NK-92 (cell line): Measurements from ENCODE around the gene NRIP1.
"Not testable (repeated sequence)": the region's sequence is repeated elsewhere in the genome, so short reads cannot be mapped to it uniquely, and the experiment has no call there.

Source experiments
- DNase-seq: peaks from one replicate; lab custom pipeline; 2025; ENCODE audit not compliant: unreplicated experiment; lab: John Stamatoyannopoulos, UW

NRIP1 gene

DNA sequence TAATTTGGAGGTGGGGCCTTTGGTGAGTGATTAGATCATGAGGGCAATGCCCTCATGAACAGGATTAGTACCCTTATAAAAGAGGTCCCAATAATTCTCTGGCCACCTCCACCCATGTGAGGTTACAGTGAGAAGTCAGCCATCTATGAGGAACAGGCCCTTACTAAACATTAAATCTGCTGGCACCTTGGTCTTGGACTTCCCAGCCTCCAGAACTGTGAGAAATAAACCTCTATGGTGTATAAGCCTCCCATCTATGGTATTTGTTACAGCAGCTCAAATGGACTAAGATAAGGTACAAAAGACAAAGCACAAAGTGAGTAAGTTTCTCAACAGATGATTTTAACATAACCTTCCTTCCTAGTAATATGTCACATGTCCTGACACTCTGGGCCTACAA is 22.3 kb downstream of the NRIP1 start:
- DNase-seq = no peak

DNA sequence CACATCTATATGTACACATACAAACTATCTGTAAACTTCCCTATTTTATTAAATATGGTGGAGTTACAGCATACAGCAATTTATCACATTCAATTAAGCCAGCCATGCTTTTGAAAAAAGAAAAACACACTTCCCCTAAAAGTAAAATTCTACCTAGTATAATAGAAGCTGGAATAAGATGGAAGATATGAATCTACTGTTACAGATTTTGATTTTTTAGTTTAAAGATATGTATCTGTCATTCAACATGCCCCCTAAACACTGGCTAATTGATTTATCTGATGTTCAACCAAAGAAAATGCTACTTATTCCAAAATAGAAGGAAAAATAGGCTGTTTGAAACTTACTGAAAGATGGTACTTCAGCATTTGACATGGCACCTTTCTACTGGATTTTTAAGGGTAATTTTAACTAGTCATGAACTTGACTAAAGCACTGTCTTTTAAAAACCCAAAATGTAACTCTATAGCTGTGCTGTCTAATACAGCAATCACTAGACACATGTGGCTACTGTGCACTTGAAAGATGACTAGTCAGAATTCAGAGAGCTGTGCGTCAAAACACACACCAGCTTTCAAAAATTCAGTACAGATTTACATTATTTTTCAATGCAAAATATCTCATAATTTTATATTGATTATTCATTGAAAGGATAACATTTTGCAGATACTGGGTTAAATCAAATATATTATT is 25.0 kb downstream of the NRIP1 start:
- no peak for DNase-seq

DNA sequence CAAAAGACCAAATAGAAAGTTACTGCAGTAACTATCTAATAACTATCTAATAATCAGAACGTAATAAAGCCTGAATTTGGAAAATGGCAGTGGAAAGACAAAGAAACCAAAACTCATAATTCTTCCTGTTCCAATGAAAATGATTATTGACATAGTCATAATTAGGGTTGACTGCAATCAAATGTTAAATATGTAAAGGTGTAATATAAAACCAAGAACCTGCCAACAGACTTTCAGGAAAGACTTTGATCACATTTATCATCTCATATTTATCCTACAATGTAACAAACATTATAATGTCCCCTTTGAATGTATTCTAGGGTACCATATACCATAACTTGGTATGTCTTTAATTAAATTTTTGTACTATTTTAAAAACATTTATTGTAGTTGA is 26.9 kb downstream of the NRIP1 start:
- DNase-seq = no peak

DNA sequence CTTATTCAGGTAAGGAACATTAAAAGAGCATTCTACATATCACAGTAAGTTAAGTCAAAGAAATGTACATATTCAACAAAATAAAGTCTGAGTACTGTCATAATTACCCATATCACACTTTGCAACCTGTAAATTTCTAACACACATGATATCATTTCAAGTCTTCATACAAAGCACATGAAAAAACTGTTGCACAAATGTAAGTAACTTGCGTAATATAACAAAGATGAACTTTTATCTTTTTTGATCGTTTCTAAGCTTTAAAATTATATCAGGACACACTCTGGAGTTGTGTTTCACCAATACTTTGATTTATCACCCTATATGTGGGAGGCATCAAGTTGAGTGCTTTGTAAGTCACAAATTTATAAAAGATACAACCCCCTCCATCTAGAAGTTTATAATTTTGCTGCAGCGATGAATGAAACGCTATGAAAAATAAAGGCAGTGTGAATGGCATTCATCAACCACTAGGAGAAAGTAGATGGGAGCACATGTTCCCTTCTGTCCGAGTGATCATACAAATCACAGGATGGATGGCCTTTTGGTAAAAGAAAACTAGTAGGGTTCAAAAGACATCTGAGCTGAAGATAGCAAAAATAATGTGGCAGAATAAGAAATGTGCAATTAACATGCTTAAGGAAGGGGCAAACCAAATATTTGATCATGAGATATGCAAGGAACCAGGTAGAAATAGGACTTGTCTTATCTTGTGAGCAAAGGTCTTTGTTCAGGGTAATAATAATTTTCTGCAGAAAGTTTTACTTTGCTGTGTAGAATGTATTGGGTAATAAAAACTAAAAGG is 27.5 kb downstream of the NRIP1 start:
- DNase-seq = no peak

DNA sequence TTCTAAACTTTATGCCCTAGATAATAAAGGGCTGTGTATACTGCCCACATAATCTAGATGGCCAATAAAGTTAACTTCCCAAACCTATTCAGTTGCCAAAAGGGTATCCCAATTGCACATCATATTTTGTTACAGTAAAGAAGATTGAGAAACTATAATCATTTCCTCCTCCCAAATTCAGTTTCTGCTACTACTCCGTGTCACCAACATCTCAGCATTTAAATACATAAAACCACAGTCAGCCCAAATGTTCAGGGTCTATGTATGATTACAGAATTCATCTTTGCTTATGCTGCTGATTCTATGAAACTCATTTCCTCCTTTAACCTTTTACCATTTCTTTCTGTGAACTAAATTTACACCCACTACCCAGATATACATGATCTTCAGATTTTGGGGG is 28.6 kb downstream of the NRIP1 start:
- no peak for DNase-seq

DNA sequence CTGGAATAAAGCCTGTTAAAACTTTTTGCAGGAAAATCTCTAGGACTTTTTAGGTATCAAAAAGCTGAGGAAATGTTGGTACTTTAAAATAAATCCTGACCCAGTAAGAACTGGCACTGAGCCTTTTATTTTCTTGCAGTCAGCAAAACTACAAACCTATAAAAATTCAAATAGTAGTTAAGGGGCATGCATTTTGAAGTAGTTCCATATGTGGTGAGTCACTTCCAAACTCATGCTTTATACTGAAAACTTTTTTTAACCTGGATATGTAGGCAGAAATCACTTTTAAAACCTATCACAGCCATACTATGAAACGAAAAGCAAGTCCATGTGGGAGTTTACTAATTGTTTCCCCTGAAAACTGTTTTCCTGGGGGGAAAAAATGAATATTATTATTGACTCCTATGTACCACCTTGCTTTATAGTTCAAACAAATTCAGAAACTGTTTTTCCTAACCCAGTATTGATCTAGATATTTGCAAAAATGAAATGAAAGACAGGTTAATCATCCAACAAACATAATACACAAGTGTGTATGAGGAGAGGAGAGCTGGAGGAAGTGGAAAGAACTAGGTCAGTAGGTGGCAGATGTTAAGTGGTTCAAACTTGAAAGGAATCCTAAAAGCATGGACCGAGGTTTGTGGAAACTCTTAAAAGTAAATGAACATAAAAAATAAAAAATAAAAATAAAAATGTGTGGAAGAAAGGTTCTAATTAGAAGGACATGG is 30.5 kb downstream of the NRIP1 start:
- no peak for DNase-seq

DNA sequence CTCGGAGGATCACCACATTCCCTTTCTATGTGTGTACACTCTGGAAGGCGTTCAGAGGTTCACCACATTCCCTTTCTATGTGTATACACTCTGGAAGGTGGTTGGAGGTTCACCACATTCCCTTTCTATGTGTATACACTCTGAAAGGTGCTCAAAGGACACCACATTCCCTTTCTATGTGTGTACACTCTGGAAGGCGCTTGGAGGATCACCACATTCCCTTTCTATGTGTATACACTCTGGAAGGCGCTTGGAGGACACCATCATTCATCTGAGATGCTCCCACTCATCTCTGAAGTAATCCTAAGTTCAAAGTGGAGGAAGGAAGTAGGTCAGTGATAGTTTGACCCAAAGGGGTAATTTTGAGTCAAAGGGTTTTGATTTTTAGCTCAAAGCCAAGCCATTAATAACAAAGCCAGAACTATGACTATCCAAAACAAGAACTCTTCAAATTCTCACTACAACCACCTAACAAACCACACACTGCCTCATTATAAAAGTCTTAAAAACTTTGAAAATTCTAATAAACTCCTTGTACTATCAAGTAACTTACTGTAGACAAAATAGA is 32.9 kb downstream of the NRIP1 start:
- no peak for DNase-seq

DNA sequence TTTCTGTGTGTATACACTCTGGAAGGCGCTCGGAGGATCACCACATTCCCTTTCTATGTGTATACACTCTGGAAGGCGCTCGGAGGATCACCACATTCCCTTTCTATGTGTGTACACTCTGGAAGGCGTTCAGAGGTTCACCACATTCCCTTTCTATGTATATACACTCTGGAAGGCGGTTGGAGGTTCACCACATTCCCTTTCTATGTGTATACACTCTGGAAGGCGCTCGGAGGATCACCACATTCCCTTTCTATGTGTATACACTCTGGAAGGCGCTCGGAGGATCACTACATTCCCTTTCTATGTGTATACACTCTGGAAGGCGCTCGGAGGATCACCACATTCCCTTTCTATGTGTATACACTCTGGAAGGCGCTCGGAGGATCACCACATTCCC is 33.4 kb downstream of the NRIP1 start:
- not testable (repeated sequence) for DNase-seq

DNA sequence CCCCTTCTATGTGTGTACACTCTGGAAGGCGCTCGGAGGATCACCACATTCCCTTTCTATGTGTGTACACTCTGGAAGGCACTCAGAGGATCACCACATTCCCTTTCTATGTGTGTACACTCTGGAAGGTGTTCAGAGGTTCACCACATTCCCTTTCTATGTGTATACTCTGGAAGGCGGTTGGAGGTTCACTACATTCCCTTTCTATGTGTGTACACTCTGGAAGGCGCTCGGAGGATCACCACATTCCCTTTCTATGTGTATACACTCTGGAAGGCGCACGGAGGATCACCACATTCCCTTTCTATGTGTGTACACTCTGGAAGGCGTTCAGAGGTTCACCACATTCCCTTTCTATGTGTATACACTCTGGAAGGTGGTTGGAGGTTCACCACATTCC is 33.9 kb downstream of the NRIP1 start:
- not testable (repeated sequence) for DNase-seq

DNA sequence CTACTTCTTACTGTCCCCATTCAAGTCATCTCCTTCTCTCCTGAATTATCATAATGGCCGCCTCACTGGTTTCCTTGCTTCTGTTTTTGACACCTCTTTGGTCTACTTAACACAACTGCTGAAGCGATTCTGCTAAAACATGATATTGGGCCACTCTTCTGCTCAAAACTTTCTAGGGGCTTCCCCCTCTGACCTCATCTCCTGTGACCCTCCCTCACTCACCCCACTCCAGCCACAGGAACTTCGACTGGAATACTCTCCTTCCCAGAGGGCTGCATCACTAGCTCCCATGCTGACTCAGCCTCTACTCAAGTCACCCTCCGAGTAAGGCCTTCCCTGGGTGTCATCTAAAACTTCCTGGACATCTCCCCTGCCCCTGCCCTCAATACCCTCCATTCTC is 35.7 kb downstream of the NRIP1 start:
- no peak for DNase-seq

DNA sequence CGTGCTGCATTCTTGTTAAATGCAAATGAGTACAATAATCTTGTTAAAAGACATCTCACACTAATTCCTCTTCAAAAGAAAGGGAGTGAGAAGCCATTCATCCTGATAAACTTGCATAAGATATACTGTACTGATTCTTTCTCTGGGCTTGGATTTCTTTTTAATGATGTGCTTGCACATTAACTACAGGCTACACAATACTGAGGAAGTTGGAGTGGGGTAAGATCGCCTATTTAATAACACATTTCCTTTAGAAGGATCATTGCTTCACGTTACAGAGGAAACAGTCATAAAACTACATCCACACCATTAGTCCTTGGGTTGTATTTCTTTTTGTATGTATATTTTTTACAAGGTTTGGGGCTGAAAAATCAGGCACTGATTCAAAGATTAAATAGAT is 36.6 kb downstream of the NRIP1 start:
- no peak for DNase-seq

DNA sequence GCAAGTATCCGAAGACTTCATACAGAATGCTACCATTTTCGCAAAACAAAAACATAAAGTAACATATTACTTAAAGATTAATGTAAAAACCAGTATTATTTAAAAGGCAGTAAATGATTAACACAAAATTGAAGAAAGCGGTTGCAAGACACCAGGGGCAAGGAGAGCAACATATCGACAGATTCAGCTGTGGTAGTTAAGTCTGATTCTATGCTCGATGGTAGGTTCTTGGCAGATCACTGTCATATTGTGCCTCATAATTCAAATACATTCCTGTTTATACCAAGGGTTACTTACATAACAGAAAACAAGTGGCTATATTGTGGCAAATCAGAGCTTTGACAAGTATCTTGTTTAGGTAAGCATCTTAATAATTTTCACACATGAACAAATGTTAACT is 37.7 kb downstream of the NRIP1 start:
- no peak for DNase-seq

DNA sequence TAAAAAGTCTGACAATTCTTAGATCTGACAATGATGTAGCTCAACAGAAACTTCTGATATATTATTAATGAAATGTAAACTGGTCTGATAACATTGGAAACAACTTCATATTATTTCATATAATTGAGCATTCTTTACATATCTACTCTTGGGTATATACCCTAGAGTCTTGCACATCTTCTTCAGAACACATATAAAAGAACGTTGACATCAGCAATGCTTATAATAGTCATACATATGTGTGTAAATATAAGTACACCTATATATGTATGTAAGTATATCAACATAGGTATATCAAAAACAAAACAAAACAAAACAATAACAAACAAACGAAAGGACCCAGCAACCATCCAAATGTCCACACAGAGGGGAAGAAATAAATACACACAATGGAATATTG is 38.4 kb downstream of the NRIP1 start:
- DNase-seq = no peak

DNA sequence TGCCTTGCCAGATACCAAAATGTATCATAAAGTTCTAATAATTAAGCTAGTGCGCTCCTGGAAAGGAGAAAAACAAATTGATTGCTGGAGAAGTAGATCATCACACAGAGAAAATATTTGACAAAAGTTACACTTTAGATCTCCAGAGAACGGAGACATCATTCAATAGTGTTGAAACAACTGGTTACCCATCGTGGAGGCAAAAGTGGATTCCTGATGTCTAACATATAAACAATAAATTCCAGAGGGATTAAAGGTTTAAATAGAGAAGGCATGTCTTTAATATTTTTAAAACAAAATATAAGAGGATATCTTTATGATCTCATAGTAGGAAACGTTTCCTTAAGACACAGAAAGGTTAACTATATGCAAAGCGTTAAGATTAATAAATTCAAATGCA is 41.0 kb downstream of the NRIP1 start:
- DNase-seq = no peak

DNA sequence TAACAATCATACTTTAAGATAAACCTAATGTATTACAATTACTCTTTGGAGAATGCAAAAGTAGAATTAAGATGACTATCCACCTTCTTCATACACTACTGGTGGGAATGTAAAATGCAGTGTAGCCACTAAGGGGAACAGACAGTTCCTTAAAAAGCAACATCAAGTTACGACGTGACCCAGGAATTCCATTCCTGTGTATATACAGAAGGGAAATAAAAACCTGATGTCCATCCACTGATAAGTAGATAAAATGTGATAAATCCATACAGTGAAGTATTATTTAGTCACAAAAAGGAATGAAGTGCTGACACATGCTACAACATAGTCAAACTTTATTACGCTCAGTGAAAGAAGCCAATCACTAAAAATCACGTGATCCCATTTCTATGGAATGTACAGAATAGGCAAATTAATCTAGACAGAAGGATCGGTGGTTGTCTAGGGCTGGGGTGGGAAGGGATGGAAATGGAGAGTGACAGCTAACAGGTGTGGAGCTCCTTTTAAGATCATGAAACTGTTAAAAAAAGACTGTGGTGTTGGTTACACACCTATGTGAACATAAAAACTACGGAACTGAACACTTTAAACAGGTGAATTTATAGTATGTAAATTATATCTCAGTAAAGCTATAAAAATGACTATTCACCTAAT is 42.1 kb downstream of the NRIP1 start:
- no peak for DNase-seq

DNA sequence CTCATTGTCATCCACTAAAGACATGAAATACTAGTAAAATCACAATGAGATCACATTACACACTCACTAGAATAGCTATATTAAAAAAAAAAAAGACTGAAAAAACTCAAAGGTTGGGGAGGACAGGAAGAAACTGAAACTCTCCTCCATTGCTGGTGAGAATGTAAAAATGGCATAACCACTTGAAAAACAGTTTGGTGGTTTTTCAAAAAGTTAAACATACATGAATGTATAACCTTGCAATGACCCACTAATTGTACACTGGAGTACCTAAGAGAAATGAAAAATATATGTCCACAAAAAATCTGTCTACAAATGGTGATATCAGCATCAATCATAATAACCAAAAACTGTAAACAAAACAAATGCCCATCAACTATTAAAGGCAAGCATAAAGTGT is 44.0 kb downstream of the NRIP1 start:
- no peak for DNase-seq

DNA sequence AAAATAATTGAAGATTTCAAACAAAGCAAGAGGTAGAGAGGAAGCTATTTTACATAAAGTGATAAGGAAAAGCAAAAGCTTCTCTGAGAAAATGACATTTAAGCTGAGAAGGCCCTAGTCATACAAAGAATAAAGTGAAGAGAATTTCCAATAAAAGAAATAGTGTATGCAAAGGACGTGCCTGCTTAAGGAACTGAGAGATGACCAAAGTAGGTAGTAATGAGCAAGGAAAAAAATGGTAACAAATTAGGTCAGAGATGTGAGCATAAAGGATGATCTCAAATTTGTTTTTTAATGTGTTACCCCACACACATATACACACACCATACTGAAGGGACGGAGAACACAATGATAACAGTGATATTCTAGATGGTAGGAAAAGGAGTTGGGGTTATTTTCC is 46.4 kb downstream of the NRIP1 start:
- no peak for DNase-seq

DNA sequence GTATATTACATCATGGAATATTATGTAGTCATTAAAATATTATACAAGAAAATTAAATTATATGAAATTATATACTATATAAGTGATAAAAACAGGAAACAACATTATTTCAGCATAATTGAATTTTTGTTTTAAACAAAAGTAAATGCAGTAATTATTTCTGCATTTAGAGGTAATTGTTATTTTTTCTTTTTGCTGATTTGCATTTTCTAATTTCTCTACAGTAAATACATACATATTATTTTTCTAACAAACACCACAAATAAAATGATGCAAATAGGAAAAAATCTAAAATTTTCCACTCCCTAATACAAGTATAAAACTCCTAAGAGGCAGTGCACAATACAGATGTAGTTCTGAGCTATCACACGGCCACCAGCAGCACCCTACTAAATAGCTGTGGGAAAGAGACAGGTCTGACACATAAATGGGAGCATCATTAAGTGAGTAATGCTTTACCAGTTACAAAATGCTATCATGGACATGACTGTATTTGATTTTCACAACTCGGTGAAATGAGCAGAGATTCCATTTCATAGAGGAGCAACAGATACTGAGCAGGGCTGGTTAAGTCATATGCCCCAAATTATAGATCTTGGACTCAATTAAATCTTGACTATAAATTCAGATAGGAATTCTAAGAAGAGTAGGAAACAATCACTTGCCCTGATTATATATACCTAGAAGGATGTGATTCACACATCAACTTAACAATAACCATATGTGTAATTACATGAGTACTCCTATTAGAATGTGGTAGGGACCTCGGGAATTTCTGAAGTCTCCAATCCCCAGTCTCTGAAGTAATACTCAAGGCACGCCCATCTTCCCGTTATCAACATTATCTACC is 49.0 kb downstream of the NRIP1 start:
- DNase-seq = no peak

DNA sequence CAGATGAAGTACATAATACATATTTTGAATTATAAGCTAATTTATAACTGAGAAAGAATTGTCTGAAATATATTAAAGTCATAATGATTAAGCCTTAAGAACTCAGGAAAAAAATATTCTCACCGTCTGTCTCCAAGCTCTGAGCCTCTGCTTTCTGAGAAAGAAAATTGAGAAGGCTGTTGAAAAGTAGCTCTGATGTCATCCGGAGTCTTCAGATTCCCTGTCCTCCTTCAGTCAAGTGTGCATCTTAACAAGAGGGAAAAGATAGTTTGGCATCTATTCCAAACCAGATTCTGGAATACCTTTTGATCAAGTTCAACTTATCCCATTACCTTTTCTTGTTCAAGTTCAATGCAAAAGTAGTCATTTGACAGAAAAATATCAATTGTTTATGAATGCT is 50.6 kb downstream of the NRIP1 start:
- DNase-seq = no peak

DNA sequence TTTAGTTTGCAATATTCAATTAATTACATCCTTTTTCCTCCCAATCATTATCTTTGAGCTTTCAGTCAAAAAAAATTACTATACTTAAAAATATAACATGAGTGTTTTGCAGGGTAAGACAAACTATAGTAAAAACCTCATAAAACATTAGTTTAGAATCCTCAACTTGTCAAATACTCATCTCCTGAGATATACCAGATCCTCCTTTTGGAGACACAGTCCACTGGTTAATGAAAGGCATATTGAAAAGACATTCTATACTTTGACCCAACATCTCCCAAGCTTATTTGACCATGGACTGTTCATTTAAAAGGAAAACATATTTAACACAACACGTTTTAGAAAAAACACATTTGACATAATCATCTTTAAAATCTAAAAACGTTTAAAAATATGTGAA is 52.8 kb downstream of the NRIP1 start:
- no peak for DNase-seq
